Tibial nerve (tissue), 3 donors: ENCODE results near the gene NMNAT1.

Source experiments
- POLR2A ChIP-seq, 2 donors: fragments of 450-650 bp; IDR thresholded peaks; one replicate each; pipeline ENCODE4 v1.6.1; 2017; ENCODE audit warnings: antibody characterized with exemption in 2 of 2, mild to moderate bottlenecking in 2 of 2, moderate library complexity in 2 of 2
- TF ChIP-seq, protein P1 (sequence below), 5 experiments: fragments of 200-600 bp in 3 of 5; fragments of 450-650 bp in 2 of 5; sonication (generic) in 3 of 5; IDR thresholded peaks; one replicate each; pipeline ENCODE4 v1.5.1; 2016 to 2019; ENCODE audit warnings: antibody characterized with exemption in 5 of 5, mild to moderate bottlenecking in 3 of 5, moderate library complexity in 2 of 5

DNA sequence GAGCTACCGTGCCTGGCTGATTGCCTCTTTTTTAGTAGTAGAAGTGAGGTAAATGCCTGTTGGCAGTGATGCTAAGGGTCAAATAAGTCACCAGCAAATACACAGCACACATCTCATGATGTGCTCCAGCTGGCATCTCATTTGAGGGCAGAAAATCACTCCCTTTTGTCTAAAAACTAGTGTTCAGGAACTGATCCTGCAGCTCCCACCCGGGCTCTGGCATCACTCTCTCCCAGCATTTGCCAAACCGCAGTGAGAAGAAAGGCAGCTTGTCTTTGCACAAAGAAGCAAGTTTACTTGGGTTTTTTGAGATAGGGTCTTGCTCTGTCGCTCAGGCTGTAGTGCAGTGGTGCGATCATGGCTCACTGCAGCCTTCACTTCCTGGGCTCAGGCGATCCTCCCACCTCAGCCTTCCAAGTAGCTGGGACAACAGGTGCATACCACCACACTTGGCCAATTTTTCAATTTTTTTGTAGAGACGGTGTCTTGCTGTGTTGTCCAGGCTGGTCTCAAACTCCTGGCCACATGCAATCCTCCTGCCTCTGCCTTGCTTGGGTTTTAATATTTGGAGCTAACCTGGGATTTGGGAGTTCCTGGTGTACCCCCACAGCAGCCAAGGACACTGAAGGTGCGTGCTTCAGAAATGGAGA, 57.9 kb downstream of the NMNAT1 start:
- TF ChIP-seq, protein P1, sequence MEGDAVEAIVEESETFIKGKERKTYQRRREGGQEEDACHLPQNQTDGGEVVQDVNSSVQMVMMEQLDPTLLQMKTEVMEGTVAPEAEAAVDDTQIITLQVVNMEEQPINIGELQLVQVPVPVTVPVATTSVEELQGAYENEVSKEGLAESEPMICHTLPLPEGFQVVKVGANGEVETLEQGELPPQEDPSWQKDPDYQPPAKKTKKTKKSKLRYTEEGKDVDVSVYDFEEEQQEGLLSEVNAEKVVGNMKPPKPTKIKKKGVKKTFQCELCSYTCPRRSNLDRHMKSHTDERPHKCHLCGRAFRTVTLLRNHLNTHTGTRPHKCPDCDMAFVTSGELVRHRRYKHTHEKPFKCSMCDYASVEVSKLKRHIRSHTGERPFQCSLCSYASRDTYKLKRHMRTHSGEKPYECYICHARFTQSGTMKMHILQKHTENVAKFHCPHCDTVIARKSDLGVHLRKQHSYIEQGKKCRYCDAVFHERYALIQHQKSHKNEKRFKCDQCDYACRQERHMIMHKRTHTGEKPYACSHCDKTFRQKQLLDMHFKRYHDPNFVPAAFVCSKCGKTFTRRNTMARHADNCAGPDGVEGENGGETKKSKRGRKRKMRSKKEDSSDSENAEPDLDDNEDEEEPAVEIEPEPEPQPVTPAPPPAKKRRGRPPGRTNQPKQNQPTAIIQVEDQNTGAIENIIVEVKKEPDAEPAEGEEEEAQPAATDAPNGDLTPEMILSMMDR (IDR thresholded peaks at IDR 0.05), result no peak
- TF ChIP-seq POLR2A (IDR thresholded peaks at IDR 0.05), result no peak
